ENCODE results near the gene DNAJC4.

The DNAJC4 gene

DNA sequence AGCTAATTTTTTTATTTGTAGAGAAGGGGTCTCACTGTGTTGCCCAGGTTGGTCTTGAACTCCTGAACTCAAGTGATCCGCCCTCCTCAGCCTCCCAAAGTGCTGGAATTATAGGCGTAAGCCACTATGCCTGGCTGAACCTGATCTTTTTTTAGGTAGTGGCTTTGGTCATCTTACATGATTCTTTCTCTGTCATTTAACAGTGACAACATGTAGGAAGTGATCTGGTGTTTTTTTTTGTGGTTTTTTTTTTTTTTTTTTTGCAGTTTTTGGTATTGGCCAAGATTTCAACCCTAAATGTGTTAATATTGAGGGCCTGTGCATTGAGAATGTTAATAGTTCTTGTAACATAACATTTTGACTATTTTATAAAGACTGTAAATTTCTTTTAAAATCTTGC is 31.8 kb upstream of the DNAJC4 start:
- 89% methylated on average over 2 of the region's 2 CpGs for WGBS
- H3K4me3 ChIP-seq (ENCODE audit: low read length): no peak overlapping the region
- H3K9me3 ChIP-seq (ENCODE audit: insufficient read depth, low read depth, low read length): no peaks in the 10 kb centered on the region
- peaks cover 98% of the 10 kb centered on the region for H3K36me3 ChIP-seq (ENCODE audit: insufficient read depth, low read length)
- no peaks in the 10 kb centered on the region for H3K27me3 ChIP-seq (ENCODE audit: insufficient read depth, low read length)
- H3K9ac ChIP-seq (ENCODE audit: low read depth, low read length): no peak overlapping the region
- H3K27ac ChIP-seq (ENCODE audit: low read depth, low read length): no peak overlapping the region
- no peaks in the 10 kb centered on the region for H3K4me1 ChIP-seq (ENCODE audit: insufficient read depth, low read length)

DNA sequence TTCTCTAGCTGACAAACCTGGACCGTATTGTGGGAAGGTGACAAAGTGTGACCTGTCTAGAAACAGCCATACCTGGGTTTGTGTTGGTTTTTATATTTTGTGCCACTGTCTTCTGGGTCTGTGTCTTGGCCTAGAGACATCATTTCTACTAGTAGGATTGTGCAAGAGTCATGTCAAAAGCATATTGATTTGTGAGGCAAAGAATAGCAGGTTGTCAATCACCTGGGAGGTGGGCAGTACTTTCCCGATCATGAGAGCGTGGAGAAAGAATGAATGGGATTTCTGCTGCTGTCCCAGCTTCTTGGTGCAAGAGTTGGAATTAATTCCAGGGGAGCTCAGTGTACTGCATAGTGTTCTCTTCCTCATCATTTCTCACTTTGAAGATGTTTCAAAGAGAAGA is 28.8 kb upstream of the DNAJC4 start:
- 95% methylated on average over 3 of the region's 3 CpGs for WGBS
- Histone ChIP-seq H3K36me3 (ENCODE audit: insufficient read depth, low read length) (peaks cover 96% of the 10 kb centered on the region), H3K27ac (ENCODE audit: low read depth, low read length) (no peak overlapping the region)

DNA sequence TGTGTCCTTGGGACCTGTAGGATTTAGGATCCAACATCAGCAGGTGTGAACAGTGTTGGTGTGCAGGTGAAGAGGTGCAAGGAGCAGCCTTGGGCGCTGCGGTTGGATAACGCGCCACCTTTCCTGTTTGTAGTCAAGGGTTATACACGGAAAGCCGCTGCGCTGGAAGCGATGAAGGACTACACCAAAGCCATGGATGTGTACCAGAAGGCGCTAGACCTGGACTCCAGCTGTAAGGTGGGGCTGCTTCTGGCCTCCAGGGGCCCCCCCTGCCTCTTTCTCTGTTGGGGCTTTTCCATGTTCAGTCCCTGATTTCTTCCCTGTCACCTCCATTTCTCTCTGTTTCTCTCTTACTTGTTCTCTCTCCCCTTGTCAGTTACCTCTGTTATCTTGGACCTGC is 27.4 kb upstream of the DNAJC4 start:
- no peak overlapping the region for H3K27ac ChIP-seq (ENCODE audit: low read depth, low read length)
- H3K36me3 ChIP-seq (ENCODE audit: insufficient read depth, low read length): peaks cover 95% of the 10 kb centered on the region
- no peaks in the 10 kb centered on the region for H3K27me3 ChIP-seq (ENCODE audit: insufficient read depth, low read length)
- no peaks in the 10 kb centered on the region for H3K9me3 ChIP-seq (ENCODE audit: insufficient read depth, low read depth, low read length)
- no peak overlapping the region for H3K4me3 ChIP-seq (ENCODE audit: low read length)
- no peak overlapping the region for H3K9ac ChIP-seq (ENCODE audit: low read depth, low read length)
- WGBS: 98% methylated on average over 9 of the region's 9 CpGs
- H3K4me1 ChIP-seq (ENCODE audit: insufficient read depth, low read length): no peaks in the 10 kb centered on the region

More for the DNA sequence above, 28.8 kb upstream of the DNAJC4 start:
- Histone ChIP-seq H3K9me3 (ENCODE audit: insufficient read depth, low read depth, low read length) (no peaks in the 10 kb centered on the region), H3K4me3 (ENCODE audit: low read length) (no peak overlapping the region), H3K9ac (ENCODE audit: low read depth, low read length) (no peak overlapping the region), H3K27me3 (ENCODE audit: insufficient read depth, low read length) (no peaks in the 10 kb centered on the region), H3K4me1 (ENCODE audit: insufficient read depth, low read length) (no peaks in the 10 kb centered on the region)

DNA sequence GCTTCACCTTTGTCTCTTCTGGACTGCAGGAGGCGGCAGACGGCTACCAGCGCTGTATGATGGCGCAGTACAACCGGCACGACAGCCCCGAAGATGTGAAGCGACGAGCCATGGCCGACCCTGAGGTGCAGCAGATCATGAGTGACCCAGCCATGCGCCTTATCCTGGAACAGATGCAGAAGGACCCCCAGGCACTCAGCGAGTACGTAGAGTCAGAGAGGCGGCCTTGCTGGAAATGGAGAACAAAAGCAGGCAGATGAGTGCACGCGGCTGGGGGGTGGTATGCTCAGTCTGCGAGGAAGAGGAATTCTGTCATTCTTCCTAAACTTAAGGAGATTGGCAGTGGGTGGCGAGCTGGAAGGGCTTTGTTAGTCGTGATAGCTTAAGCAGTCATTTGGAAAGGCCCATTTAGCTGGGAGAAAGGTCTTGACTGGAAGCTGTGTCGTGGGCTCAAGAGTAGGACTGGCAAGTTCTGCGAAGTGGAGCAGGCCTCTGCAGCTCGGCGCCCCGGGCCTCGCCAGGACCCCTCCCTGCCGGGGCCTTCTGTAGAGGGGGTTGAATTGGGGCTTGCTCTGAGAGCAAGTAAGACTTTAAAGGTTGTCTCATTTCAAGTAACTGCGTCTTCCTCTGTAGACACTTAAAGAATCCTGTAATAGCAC is 26.8 kb upstream of the DNAJC4 start:
- Histone ChIP-seq H3K27me3 (ENCODE audit: insufficient read depth, low read length) (no peaks in the 10 kb centered on the region), H3K9ac (ENCODE audit: low read depth, low read length) (0 out of 2 replicates have a peak overlapping the region, but pooled peaks have one; percentile 24), H3K4me3 (ENCODE audit: low read length) (no peak overlapping the region), H3K36me3 (ENCODE audit: insufficient read depth, low read length) (peaks cover 89% of the 10 kb centered on the region), H3K27ac (ENCODE audit: low read depth, low read length) (no peak overlapping the region), H3K9me3 (ENCODE audit: insufficient read depth, low read depth, low read length) (no peaks in the 10 kb centered on the region), H3K4me1 (ENCODE audit: insufficient read depth, low read length) (no peaks in the 10 kb centered on the region)
- 95% methylated on average over 27 of the region's 27 CpGs for WGBS

DNA sequence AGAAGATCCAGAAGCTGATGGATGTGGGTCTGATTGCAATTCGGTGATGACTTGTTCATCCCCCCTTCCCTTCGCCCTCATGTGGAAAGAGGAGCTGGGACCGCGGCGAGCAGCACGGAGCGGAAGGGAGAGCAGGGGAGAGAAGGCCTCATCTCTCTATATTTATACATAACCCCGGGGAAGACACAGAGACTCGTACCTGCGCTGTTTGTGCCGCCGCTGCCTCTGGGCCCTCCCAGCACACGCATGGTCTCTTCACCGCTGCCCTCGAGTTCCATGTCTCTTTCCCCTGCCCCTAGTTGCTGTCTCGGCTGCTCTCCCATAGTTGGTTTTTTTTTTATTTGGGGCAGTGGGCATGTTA is 26.3 kb upstream of the DNAJC4 start:
- H3K27ac ChIP-seq (ENCODE audit: low read depth, low read length): no peak overlapping the region
- H3K36me3 ChIP-seq (ENCODE audit: insufficient read depth, low read length): peaks cover 84% of the 10 kb centered on the region
- WGBS: 96% methylated on average over 14 of the region's 16 CpGs
- no peaks in the 10 kb centered on the region for H3K4me1 ChIP-seq (ENCODE audit: insufficient read depth, low read length)
- no peaks in the 10 kb centered on the region for H3K27me3 ChIP-seq (ENCODE audit: insufficient read depth, low read length)
- no peaks in the 10 kb centered on the region for H3K9me3 ChIP-seq (ENCODE audit: insufficient read depth, low read depth, low read length)
- H3K9ac ChIP-seq (ENCODE audit: low read depth, low read length): no peak overlapping the region
- no peak overlapping the region for H3K4me3 ChIP-seq (ENCODE audit: low read length)

DNA sequence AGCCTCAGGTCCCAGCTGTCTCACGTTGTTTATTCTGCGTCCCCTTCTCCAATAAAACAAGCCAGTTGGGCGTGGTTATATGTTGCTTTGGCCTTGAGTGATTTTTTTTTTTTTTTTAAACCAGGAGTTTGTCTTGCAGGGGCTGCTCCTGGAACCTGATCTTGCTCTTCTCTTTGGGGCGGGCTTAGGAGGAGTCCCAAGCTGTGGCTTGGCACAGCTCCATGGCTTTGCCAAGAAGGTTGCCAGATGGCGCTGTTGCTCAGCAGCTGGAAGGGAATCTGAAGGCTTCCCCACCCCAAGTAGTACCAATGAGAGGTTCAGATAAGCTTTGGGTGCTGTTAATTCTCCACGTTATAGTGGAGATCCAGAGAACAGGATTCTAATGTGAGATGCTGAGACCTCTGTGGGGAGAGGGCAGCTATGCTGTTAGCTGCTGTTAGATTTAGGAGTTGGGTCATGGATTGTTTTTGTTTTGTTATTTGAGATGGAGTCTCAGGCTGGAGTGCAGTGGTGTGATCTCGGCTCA is 25.8 kb upstream of the DNAJC4 start:
- 87% methylated on average over 7 of the region's 7 CpGs for WGBS
- H3K27ac ChIP-seq (ENCODE audit: low read depth, low read length): no peak overlapping the region
- H3K36me3 ChIP-seq (ENCODE audit: insufficient read depth, low read length): peaks cover 81% of the 10 kb centered on the region
- H3K27me3 ChIP-seq (ENCODE audit: insufficient read depth, low read length): no peaks in the 10 kb centered on the region
- H3K4me3 ChIP-seq (ENCODE audit: low read length): no peak overlapping the region
- H3K9ac ChIP-seq (ENCODE audit: low read depth, low read length): no peak overlapping the region
- H3K9me3 ChIP-seq (ENCODE audit: insufficient read depth, low read depth, low read length): no peaks in the 10 kb centered on the region
- no peaks in the 10 kb centered on the region for H3K4me1 ChIP-seq (ENCODE audit: insufficient read depth, low read length)

DNA sequence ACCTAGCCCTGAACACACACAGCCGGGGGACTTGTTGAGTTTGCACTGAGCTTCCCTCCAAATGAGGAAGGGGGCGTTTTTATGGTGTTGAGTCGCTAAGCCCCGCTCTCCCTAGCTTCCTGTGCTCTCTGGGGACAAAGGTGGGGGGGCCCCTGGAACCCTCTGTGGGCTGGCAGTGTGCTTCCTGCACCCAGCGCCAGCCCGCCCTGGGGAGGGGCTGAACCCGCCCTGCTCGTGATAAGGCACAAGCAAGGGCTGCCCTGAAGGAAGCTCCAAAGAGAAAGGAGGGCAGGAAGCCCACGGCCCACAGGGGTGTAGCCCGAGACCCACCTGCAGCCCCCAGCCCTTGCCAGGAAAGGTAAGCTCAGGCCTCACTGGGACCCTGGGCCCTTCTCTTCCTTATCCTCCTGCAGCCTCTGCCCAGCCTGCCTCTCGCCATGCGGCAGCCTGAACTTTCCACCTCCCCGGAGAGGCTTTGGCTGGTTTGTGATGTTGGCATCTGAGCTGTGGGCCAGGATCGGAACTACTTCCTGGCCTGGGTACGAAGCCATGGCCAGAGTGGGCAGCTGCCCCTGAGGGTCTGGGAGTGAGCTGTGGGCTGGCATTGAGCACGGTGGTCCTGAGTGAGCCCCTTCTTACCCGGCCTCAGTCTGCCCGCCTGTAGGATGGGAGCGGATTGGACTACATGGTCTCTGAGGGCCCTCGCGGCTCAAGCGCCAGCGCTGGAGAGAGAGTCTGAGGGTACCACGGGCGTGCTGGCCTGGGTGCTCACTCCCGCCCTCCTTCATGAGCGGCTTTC is 23.7 kb upstream of the DNAJC4 start, which contains the start of gene FERMT3:
TSS of gene FERMT3 (plus strand) at position 265 of the 799 bp plus-strand sequence. CDS start 644 bp downstream, outside the sequence.
- no peak within 1 kb of the TSS; the same call in 1 of the 2 replicates for H3K9ac ChIP-seq (ENCODE audit: low read depth, low read length)
- WGBS: 93% methylated on average over 27 of the region's 27 CpGs
- H3K27me3 ChIP-seq (ENCODE audit: insufficient read depth, low read length): no peaks in the 10 kb centered on the region
- peaks cover 64% of the 10 kb centered on the region for H3K36me3 ChIP-seq (ENCODE audit: insufficient read depth, low read length)
- H3K4me3 ChIP-seq (ENCODE audit: low read length): no peak within 1 kb of the TSS
- H3K4me1 ChIP-seq (ENCODE audit: insufficient read depth, low read length): no peaks in the 10 kb centered on the region
- H3K9me3 ChIP-seq (ENCODE audit: insufficient read depth, low read depth, low read length): no peaks in the 10 kb centered on the region
- H3K27ac ChIP-seq (ENCODE audit: low read depth, low read length): peak within 1 kb of the TSS; percentile 33; the same call in 1 of the 2 replicates

DNA sequence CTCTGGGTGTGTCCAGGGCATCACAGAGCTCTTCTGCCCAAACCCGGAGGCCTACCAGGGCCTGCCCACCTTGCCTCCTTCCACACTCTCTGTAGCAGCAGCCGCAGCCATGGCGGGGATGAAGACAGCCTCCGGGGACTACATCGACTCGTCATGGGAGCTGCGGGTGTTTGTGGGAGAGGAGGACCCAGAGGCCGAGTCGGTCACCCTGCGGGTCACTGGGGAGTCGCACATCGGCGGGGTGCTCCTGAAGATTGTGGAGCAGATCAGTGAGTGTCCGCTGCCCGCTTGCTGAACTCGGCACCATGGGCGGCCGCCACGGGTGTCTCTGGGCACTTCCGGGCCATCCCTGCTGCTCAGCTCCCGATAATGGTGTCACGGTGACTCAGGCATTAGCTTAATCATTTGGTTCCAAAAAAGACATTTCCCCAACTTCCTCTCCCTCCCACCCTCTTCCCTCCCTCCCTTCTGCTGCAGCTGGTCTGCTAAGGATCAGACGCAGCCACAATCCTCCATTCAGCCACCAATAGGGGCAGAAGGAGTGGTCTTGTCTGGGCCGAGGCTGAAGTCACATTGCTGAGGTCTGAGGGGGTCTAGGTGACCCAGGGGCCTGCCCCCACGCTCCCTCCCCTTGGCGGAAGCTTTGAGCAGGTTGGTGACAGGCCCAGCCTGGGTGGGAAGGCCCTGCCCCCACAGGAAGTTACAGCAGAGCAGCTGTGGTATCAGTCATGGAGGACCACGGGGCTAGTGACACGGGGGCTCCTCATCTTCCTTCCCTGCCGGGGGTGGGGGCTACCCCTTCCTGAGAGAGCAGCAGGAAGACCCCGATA is 22.9 kb upstream of the DNAJC4 start:
- peak overlapping the region; percentile 33; the same call in 1 of the 2 replicates for H3K27ac ChIP-seq (ENCODE audit: low read depth, low read length)
- no peaks in the 10 kb centered on the region for H3K4me1 ChIP-seq (ENCODE audit: insufficient read depth, low read length)
- no peaks in the 10 kb centered on the region for H3K9me3 ChIP-seq (ENCODE audit: insufficient read depth, low read depth, low read length)
- 85% methylated on average over 30 of the region's 30 CpGs for WGBS
- H3K27me3 ChIP-seq (ENCODE audit: insufficient read depth, low read length): no peaks in the 10 kb centered on the region
- H3K4me3 ChIP-seq (ENCODE audit: low read length): no peak overlapping the region
- peaks cover 57% of the 10 kb centered on the region for H3K36me3 ChIP-seq (ENCODE audit: insufficient read depth, low read length)
- H3K9ac ChIP-seq (ENCODE audit: low read depth, low read length): no peak overlapping the region

DNA sequence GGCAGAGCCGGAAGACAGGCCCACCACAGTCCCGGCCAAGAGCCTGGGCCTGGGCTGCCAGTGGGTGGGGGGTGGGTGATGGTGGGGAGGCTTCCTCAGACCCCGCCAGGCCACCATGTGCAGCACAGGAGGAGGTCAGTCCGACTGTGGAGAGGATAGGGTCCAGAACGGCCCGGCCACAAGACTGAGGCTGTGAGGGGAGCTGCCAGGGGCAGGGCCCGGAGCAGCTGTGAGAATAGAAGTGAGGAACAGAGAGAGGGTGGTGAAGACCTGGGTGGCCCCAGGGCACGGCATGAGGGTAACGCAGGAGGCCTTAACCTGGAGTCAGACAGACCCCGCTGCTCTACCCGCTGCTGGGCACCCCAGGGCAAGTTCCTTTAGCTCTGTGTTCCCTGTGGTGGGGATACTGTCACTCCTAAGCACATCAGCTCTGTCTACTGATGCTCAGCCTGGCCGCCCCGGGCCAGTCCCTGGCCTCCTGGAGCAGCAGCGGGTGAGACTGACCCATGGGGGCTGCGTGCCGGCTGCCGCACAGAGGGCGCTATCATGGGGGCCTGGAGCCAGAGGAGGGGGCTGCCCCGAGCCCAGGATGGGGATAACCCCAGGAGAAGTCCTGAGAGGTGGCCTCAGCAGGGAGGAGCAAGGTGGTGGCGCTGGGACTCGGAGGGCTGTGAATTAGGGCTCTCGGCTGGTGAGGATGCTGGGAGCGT is 22.1 kb upstream of the DNAJC4 start:
- Histone ChIP-seq H3K36me3 (ENCODE audit: insufficient read depth, low read length) (peaks cover 49% of the 10 kb centered on the region), H3K4me3 (ENCODE audit: low read length) (no peak overlapping the region), H3K27ac (ENCODE audit: low read depth, low read length) (no peak overlapping the region), H3K9me3 (ENCODE audit: insufficient read depth, low read depth, low read length) (no peaks in the 10 kb centered on the region), H3K27me3 (ENCODE audit: insufficient read depth, low read length) (no peaks in the 10 kb centered on the region), H3K9ac (ENCODE audit: low read depth, low read length) (no peak overlapping the region), H3K4me1 (ENCODE audit: insufficient read depth, low read length) (no peaks in the 10 kb centered on the region)
- 94% methylated on average over 23 of the region's 23 CpGs for WGBS

DNA sequence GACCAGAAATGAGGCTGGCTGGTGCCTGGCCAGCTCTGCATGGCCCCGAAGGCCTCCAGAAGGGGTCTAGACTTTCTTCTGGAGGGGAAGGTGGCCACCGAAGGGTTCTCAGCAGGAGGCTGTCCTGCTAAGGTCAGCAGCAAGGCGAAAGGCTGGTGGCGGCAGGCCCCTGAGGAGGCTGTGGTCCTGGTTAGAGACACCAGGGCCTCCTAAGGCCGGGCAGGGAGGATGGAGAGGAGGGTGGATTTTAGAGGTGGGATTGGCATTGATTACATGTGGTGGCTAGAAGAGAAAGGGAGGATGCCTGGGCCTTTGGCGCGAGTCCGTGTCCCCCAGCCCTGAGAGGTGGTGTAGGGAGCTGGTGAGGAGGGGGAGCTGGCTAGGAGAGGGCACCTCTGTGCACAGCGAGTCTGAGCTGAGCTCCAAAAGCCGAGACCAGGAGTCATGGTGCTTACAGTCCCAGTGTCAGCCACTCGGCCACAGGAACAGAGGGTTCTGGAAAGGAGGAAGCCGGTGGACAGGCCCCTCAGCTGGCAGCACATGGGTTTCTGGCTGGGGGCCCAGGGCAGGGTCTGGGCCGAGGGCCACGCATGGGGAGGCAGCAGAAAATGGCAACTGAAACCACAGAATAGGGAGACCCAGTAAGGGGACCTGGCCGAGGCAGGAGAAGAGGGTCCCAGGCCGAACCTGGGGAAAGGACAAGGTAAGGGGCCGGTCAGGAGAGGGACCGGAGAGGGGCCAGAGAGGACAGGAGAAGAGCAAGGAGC is 21.4 kb upstream of the DNAJC4 start:
- WGBS: 90% methylated on average over 18 of the region's 18 CpGs
- Histone ChIP-seq H3K4me3 (ENCODE audit: low read length) (no peak overlapping the region), H3K36me3 (ENCODE audit: insufficient read depth, low read length) (peaks cover 42% of the 10 kb centered on the region)

More for the DNA sequence above, 21.4 kb upstream of the DNAJC4 start:
- Histone ChIP-seq H3K9me3 (ENCODE audit: insufficient read depth, low read depth, low read length) (no peaks in the 10 kb centered on the region), H3K27me3 (ENCODE audit: insufficient read depth, low read length) (no peaks in the 10 kb centered on the region), H3K9ac (ENCODE audit: low read depth, low read length) (no peak overlapping the region), H3K4me1 (ENCODE audit: insufficient read depth, low read length) (no peaks in the 10 kb centered on the region), H3K27ac (ENCODE audit: low read depth, low read length) (no peak overlapping the region; the same call in 1 of the 2 replicates)

All from HUES64 (cell line).